ENCODE data around the gene ARHGEF37.

Gene ARHGEF37

GRCh38 chr5:149675610-149676201 lies 94.4 kb downstream of the ARHGEF37 start:
- DNase-seq, result peak; percentile 45 to 86

GRCh38 chr5:149677731-149678130 lies 96.4 kb downstream of the ARHGEF37 start:
- DNase-seq, result peak; percentile 86 to 97

- no peak for DNase-seq
These were observed 98.8 kb downstream of the ARHGEF37 start for GRCh38 chr5:149679876-149680809.

- DNase-seq, result peak; percentile 88 to 97
These were observed 99.5 kb downstream of the ARHGEF37 start for GRCh38 chr5:149680810-149681221.

- no peak for DNase-seq
These were observed 100.0 kb downstream of the ARHGEF37 start for GRCh38 chr5:149681252-149681651.

- no peak for DNase-seq
These were observed 100.6 kb downstream of the ARHGEF37 start for GRCh38 chr5:149681922-149682321.

GRCh38 chr5:149682532-149683075 lies 101.3 kb downstream of the ARHGEF37 start:
- peak in 1 of 2 donors; percentile 34 for DNase-seq

- no peak for DNase-seq
These were observed 102.7 kb downstream of the ARHGEF37 start for GRCh38 chr5:149683964-149684363.

- DNase-seq, result no peak
These were observed 103.1 kb downstream of the ARHGEF37 start for GRCh38 chr5:149684371-149684770.
